Gastrocnemius medialis (tissue), 4 donors: Measurements from ENCODE around the gene ZNF576. TPM values are rescaled to one million over a fixed set of nuclear protein-coding genes. Genes with fewer than 3 reads are reported as not detected.
"Not testable (repeated sequence)": the region's sequence is repeated elsewhere in the genome, so short reads cannot be mapped to it uniquely, and the experiment has no call there.

Experiments
- ATAC-seq, 2 donors: fragments of 150-250 bp; one replicate each; pipeline ENCODE4 v1.9.1; 2016
- DNase-seq, 2 donors: peaks; one replicate each; pipeline ENCODE4 v3.0.0-alpha.2; 2019
- H3K27ac ChIP-seq, 4 donors: fragments of 200-600 bp; sonication (generic); 1 replicate in 1 of 4; 2 replicates in 3 of 4; pipeline ENCODE4 v1.5.1; 2016 to 2018; ENCODE audit warnings: mild to moderate bottlenecking in 2 of 4, moderate library complexity in 1 of 4
- H3K27me3 ChIP-seq, 3 donors: fragments of 200-600 bp; sonication (generic) in 2 of 3; 1 replicate in 1 of 3; 2 replicates in 2 of 3; pipeline versions ENCODE4 v1.5.1 to v1.6.0; 2016 to 2019; ENCODE audit warnings: mild to moderate bottlenecking in 1 of 3, moderate library complexity in 1 of 3
- H3K36me3 ChIP-seq, 2 donors: fragments of 200-600 bp; sonication (generic) in 1 of 2; one replicate each; pipeline ENCODE4 v1.5.1; 2017 to 2018
- H3K4me1 ChIP-seq, 2 donors: fragments of 200-600 bp; sonication (generic) in 1 of 2; one replicate each; pipeline ENCODE4 v1.5.1; 2016 to 2017; ENCODE audit warnings: mild to moderate bottlenecking in 2 of 2
- H3K4me3 ChIP-seq, 4 donors: fragments of 200-600 bp; sonication (generic) in 3 of 4; 1 replicate in 1 of 4; 2 replicates in 3 of 4; pipeline ENCODE4 v1.5.1; 2016 to 2019; ENCODE audit warnings: mild to moderate bottlenecking in 2 of 4
- H3K9me3 ChIP-seq, 3 donors: fragments of 200-600 bp; sonication (generic) in 2 of 3; 1 replicate in 1 of 3; 2 replicates in 2 of 3; pipeline ENCODE4 v1.5.1; 2016 to 2019
- CTCF ChIP-seq, 5 experiments: fragments of 450-650 bp in 3 of 5; fragments of 200-600 bp in 2 of 5; sonication (generic) in 2 of 5; IDR thresholded peaks in 4 of 5; conservative IDR thresholded peaks in 1 of 5; 1 replicate in 4 of 5; 2 replicates in 1 of 5; pipeline ENCODE4 v1.5.1; 2016 to 2019; ENCODE audit warnings: antibody characterized with exemption in 5 of 5, mild to moderate bottlenecking in 3 of 5, moderate library complexity in 3 of 5
- POLR2A ChIP-seq, 2 donors: fragments of 450-650 bp; IDR thresholded peaks; one replicate each; pipeline ENCODE4 v1.6.1; 2017; ENCODE audit warnings: antibody characterized with exemption in 2 of 2, mild to moderate bottlenecking in 2 of 2, moderate library complexity in 2 of 2
- in situ Hi-C, 4 donors: fragments of 200-750 bp; cut with MboI; loops; one replicate each; pipeline versions ENCODE4 v1.15.0 to v1.8.0; 2017; ENCODE audit warnings: low sequenced_read_pairs in 4 of 4
- intact Hi-C: fragments of 100-400 bp; cut with DNase I; formaldehyde crosslinking; loops from one replicate; pipeline ENCODE4 v1.15.1; 2023; ENCODE audit warnings: low total_unique reads
- total RNA-seq, 4 donors: library from RNA; depleted of rRNA; stranded (reverse); fragments of >200 nt; gene quantifications; one replicate each; pipeline versions ENCODE4 v1.1.0 to v1.2.3, GENCODE V29; 2016

The ZNF576 gene
- total RNA-seq, 4 donors from 2014 or later: 6.9 to 19.8 (median 11.6) TPM

GRCh38 chr19:43642531-43642930 lies 46.1 kb downstream of the ZNF576 start:
- peaks cover 0 to 12% (median 4%) of the 10 kb centered on the region in 3 donors for H3K27me3 ChIP-seq
- in situ Hi-C loops (no loop called here), intact Hi-C loops (no loop called here)
- H3K36me3 ChIP-seq: no peaks in the 10 kb centered on the region
- no peak overlapping the region for H3K27ac ChIP-seq
- H3K4me1 ChIP-seq: peaks cover 0 to 9% of the 10 kb centered on the region in 2 donors
- no peak for DNase-seq
- H3K9me3 ChIP-seq: no peaks in the 10 kb centered on the region
- TF ChIP-seq POLR2A (IDR thresholded peaks at IDR 0.05): no peak
- TF ChIP-seq CTCF (IDR thresholded peaks at IDR 0.05 in 4 of 5, conservative IDR thresholded peaks at IDR 0.05 in 1 of 5): no peak
- H3K4me3 ChIP-seq: no peak overlapping the region
- ATAC-seq: no peak

GRCh38 chr19:43643326-43643725 lies 46.9 kb downstream of the ZNF576 start:
- no peak overlapping the region for H3K27ac ChIP-seq
- ATAC-seq (no peak), DNase-seq (no peak)
- H3K4me3 ChIP-seq: no peak overlapping the region
- H3K9me3 ChIP-seq: no peaks in the 10 kb centered on the region
- no peak for TF ChIP-seq CTCF (IDR thresholded peaks at IDR 0.05 in 4 of 5, conservative IDR thresholded peaks at IDR 0.05 in 1 of 5)
- TF ChIP-seq POLR2A (IDR thresholded peaks at IDR 0.05): no peak
- intact Hi-C loops (no loop called here), in situ Hi-C loops (no loop called here)
- peaks cover 0 to 9% of the 10 kb centered on the region in 2 donors for H3K4me1 ChIP-seq
- H3K36me3 ChIP-seq: no peaks in the 10 kb centered on the region
- H3K27me3 ChIP-seq: peaks cover 0 to 12% (median 4%) of the 10 kb centered on the region in 3 donors

GRCh38 chr19:43644181-43644580 lies 47.8 kb downstream of the ZNF576 start:
- Histone ChIP-seq H3K27ac (no peak overlapping the region), H3K4me3 (no peak overlapping the region), H3K27me3 (peaks cover 0 to 12% (median 4%) of the 10 kb centered on the region in 3 donors), H3K36me3 (peaks cover 0 to 7% of the 10 kb centered on the region in 2 donors), H3K4me1 (peaks cover 0 to 7% of the 10 kb centered on the region in 2 donors), H3K9me3 (no peaks in the 10 kb centered on the region)
- intact Hi-C loops: no loop called here
- TF ChIP-seq POLR2A (IDR thresholded peaks at IDR 0.05): no peak
- TF ChIP-seq CTCF (IDR thresholded peaks at IDR 0.05 in 4 of 5, conservative IDR thresholded peaks at IDR 0.05 in 1 of 5): no peak
- DNase-seq (no peak), ATAC-seq (no peak)
- in situ Hi-C loops: no loop called here

- TF ChIP-seq POLR2A (IDR thresholded peaks at IDR 0.05) (no peak), CTCF (IDR thresholded peaks at IDR 0.05 in 4 of 5, conservative IDR thresholded peaks at IDR 0.05 in 1 of 5) (no peak)
- Histone ChIP-seq H3K36me3 (peaks cover 0 to 7% of the 10 kb centered on the region in 2 donors), H3K27me3 (no peaks in the 10 kb centered on the region), H3K4me3 (no peak overlapping the region), H3K9me3 (no peaks in the 10 kb centered on the region), H3K27ac (no peak overlapping the region), H3K4me1 (no peaks in the 10 kb centered on the region)
- DNase-seq: no peak
- intact Hi-C loops (no loop called here), in situ Hi-C loops (no loop called here)
- no peak for ATAC-seq
Measured at GRCh38 chr19:43648633-43649032, 52.2 kb downstream of the ZNF576 start.

GRCh38 chr19:43649514-43649913 lies 53.1 kb downstream of the ZNF576 start:
- intact Hi-C loops: no loop called here
- in situ Hi-C loops: no loop called here
- no peak overlapping the region for H3K27ac ChIP-seq
- ATAC-seq (no peak), DNase-seq (no peak)
- H3K9me3 ChIP-seq: no peaks in the 10 kb centered on the region
- H3K4me1 ChIP-seq: no peaks in the 10 kb centered on the region
- H3K4me3 ChIP-seq: no peak overlapping the region
- peaks cover 0 to 7% of the 10 kb centered on the region in 2 donors for H3K36me3 ChIP-seq
- TF ChIP-seq POLR2A (IDR thresholded peaks at IDR 0.05) (no peak), CTCF (IDR thresholded peaks at IDR 0.05 in 4 of 5, conservative IDR thresholded peaks at IDR 0.05 in 1 of 5) (no peak)
- no peaks in the 10 kb centered on the region for H3K27me3 ChIP-seq

- H3K4me1 ChIP-seq, ATAC-seq, DNase-seq, H3K27me3 ChIP-seq, H3K36me3 ChIP-seq, H3K4me3 ChIP-seq, H3K27ac ChIP-seq, intact Hi-C loops, H3K9me3 ChIP-seq: not testable (repeated sequence)
- in situ Hi-C loops: loop anchor here in 1 of 4 donors (25.0 kb wide), 2 partner anchors 113 to 213 kb away; partner anchors contain the start of genes ETHE1 and ZNF575
Measured at GRCh38 chr19:43650276-43650675, 53.9 kb downstream of the ZNF576 start.
